Mesendoderm (in vitro differentiated cells): ENCODE results near the gene RAP1GAP2.

ENCODE experiments used
- DNase-seq: peaks from one replicate; pipeline ENCODE4 v3.0.0; 2013
- H2AK5ac ChIP-seq: 2 replicates; pipeline ENCODE4 v1.6.1; 2013; ENCODE audit warnings: low read length, inconsistent platforms
- H2BK120ac ChIP-seq: 2 replicates; pipeline ENCODE4 v1.6.1; 2013; ENCODE audit warnings: low read depth, mild to moderate bottlenecking, low read length, moderate library complexity, mixed read lengths
- H2BK15ac ChIP-seq: replicated peaks from 2 replicates; pipeline ENCODE4 v1.6.1; 2013; ENCODE audit warnings: low read depth, mild to moderate bottlenecking, moderate library complexity
- H2BK5ac ChIP-seq: 2 replicates; pipeline ENCODE4 v1.6.1; 2013; ENCODE audit warnings: low read length, inconsistent platforms
- H3K18ac ChIP-seq: 2 replicates; pipeline ENCODE4 v1.6.1; 2013; ENCODE audit warnings: mild to moderate bottlenecking, low read length, mixed read lengths
- H3K23ac ChIP-seq: one replicate; pipeline ENCODE4 v1.6.1; 2013; ENCODE audit warnings: low read length
- H3K27ac ChIP-seq: 2 replicates; pipeline ENCODE4 v1.5.1; 2013; ENCODE audit warnings: low read depth, mild to moderate bottlenecking, inconsistent platforms, low read length, moderate library complexity
- H3K27me3 ChIP-seq: 2 replicates; pipeline ENCODE4 v1.6.1; 2013; ENCODE audit warnings: low read length, control low read depth, mild to moderate bottlenecking, inconsistent platforms; ENCODE audit not compliant: insufficient read depth, poor library complexity
- H3K36me3 ChIP-seq: 2 replicates; pipeline ENCODE4 v1.6.1; 2013; ENCODE audit warnings: low read length, inconsistent platforms; ENCODE audit not compliant: control insufficient read depth, insufficient read depth
- H3K4ac ChIP-seq: one replicate; pipeline ENCODE4 v1.6.1; 2013; ENCODE audit warnings: low read depth, mild to moderate bottlenecking, low read length, moderate library complexity
- H3K4me1 ChIP-seq: 2 replicates; pipeline ENCODE4 v1.6.1; 2013; ENCODE audit warnings: low read depth, low read length, inconsistent platforms; ENCODE audit not compliant: control insufficient read depth
- H3K4me2 ChIP-seq: 2 replicates; pipeline ENCODE4 v1.6.1; 2013; ENCODE audit warnings: low read length
- H3K4me3 ChIP-seq: 2 replicates; pipeline ENCODE4 v1.5.1; 2013; ENCODE audit warnings: mild to moderate bottlenecking, low read length
- H3K56ac ChIP-seq: one replicate; pipeline ENCODE4 v1.6.1; 2013; ENCODE audit warnings: low read length
- H3K79me1 ChIP-seq: 2 replicates; pipeline ENCODE4 v1.6.1; 2013; ENCODE audit warnings: low read length, inconsistent platforms
- H3K79me2 ChIP-seq: 2 replicates; pipeline ENCODE4 v1.6.1; 2013; ENCODE audit warnings: mild to moderate bottlenecking, low read length; ENCODE audit not compliant: control insufficient read depth, insufficient read depth
- H3K9ac ChIP-seq: 2 replicates; pipeline ENCODE4 v1.6.1; 2013; ENCODE audit warnings: low read length, inconsistent platforms
- H4K5ac ChIP-seq: one replicate; pipeline ENCODE4 v1.6.1; 2013; ENCODE audit warnings: low read length
- H4K8ac ChIP-seq: one replicate; pipeline ENCODE4 v1.6.1; 2013; ENCODE audit warnings: low read depth, mild to moderate bottlenecking, control low read depth, low read length, moderate library complexity
- WGBS: extraction: QIAGEN DNeasy Blood & Tissue Kit; methylation state at CpG from one replicate; pipeline ENCODE4 v1.1.7; 2013; ENCODE audit warnings: low lambda C conversion rate, missing lambda C conversion rate; ENCODE audit not compliant: insufficient coverage; ENCODE audit errors: extremely low coverage; 5-methylcytosine and 5-hydroxymethylcytosine counted together

The RAP1GAP2 gene

GRCh38 chr17:2808367-2809335, 12.4 kb downstream of the RAP1GAP2 start:
- H4K5ac ChIP-seq = no peak overlapping the region
- H2BK15ac ChIP-seq = no peak overlapping the region
- no peak overlapping the region for H3K9ac ChIP-seq
- H3K4me2 ChIP-seq = no peak overlapping the region
- H3K79me2 ChIP-seq = no peaks in the 10 kb centered on the region
- no peak overlapping the region for H3K18ac ChIP-seq
- H3K79me1 ChIP-seq = no peaks in the 10 kb centered on the region
- no peak overlapping the region for H3K23ac ChIP-seq
- H3K56ac ChIP-seq = no peak overlapping the region
- no CpG with 5 or more reads among the region's 30 CpGs for WGBS
- no peak overlapping the region for H2BK5ac ChIP-seq
- H3K36me3 ChIP-seq = no peaks in the 10 kb centered on the region
- H3K4ac ChIP-seq = no peak overlapping the region
- H3K27ac ChIP-seq = no peak overlapping the region
- no peaks in the 10 kb centered on the region for H3K4me1 ChIP-seq
- no peak overlapping the region for H2BK120ac ChIP-seq
- DNase-seq = no peak
- H2AK5ac ChIP-seq = no peak overlapping the region
- no peaks in the 10 kb centered on the region for H3K27me3 ChIP-seq
- no peak overlapping the region for H4K8ac ChIP-seq
- H3K4me3 ChIP-seq = no peak overlapping the region

DNA sequence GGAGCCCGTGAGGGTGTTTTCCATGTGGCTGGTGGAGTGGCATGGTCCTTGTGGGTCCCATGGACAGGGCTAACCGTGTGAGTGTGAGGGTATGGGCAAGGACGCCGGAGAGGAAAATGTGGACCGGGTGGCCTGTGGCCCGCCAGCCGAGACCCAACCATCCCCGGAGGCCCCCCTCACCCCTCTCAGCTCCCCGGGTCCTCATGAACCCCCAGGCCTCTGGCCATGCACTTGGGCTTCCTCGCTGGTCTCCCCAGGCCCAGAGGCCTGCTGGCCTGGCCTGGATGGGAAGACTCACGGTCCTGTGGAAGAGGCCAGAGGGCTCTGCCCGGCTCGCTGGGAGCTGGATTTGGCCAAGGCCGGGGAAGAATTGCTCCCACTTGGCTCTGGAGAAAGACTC, 13.1 kb downstream of the RAP1GAP2 start:
- H2BK120ac ChIP-seq = no peak overlapping the region
- no peaks in the 10 kb centered on the region for H3K4me1 ChIP-seq
- H3K23ac ChIP-seq = no peak overlapping the region
- no peaks in the 10 kb centered on the region for H3K27me3 ChIP-seq
- no peak overlapping the region for H2AK5ac ChIP-seq
- H3K79me1 ChIP-seq = no peaks in the 10 kb centered on the region
- H3K18ac ChIP-seq = no peak overlapping the region
- no peak overlapping the region for H3K9ac ChIP-seq
- H3K4me3 ChIP-seq = no peak overlapping the region
- H3K56ac ChIP-seq = no peak overlapping the region
- no peak overlapping the region for H4K5ac ChIP-seq
- no peak overlapping the region for H4K8ac ChIP-seq
- DNase-seq = no peak
- no peak overlapping the region for H2BK5ac ChIP-seq
- no peaks in the 10 kb centered on the region for H3K79me2 ChIP-seq
- H3K36me3 ChIP-seq = no peaks in the 10 kb centered on the region
- no peak overlapping the region for H3K4me2 ChIP-seq
- H3K4ac ChIP-seq = no peak overlapping the region
- WGBS = no CpG with 5 or more reads among the region's 14 CpGs
- no peak overlapping the region for H2BK15ac ChIP-seq
- no peak overlapping the region for H3K27ac ChIP-seq

GRCh38 chr17:2814049-2814448, 17.8 kb downstream of the RAP1GAP2 start:
- Histone ChIP-seq H3K56ac (no peak overlapping the region), H3K4ac (no peak overlapping the region), H3K4me2 (no peak overlapping the region), H4K8ac (no peak overlapping the region), H3K9ac (no peak overlapping the region), H3K23ac (no peak overlapping the region), H2BK120ac (no peak overlapping the region), H3K79me2 (no peaks in the 10 kb centered on the region), H3K4me3 (no peak overlapping the region), H3K27ac (no peak overlapping the region), H3K27me3 (no peaks in the 10 kb centered on the region), H3K79me1 (no peaks in the 10 kb centered on the region), H2AK5ac (no peak overlapping the region), H3K4me1 (no peaks in the 10 kb centered on the region), H2BK15ac (no peak overlapping the region), H3K18ac (no peak overlapping the region), H3K36me3 (no peaks in the 10 kb centered on the region), H4K5ac (no peak overlapping the region), H2BK5ac (no peak overlapping the region)
- WGBS = no CpG with 5 or more reads among the region's 5 CpGs
- no peak for DNase-seq

DNA sequence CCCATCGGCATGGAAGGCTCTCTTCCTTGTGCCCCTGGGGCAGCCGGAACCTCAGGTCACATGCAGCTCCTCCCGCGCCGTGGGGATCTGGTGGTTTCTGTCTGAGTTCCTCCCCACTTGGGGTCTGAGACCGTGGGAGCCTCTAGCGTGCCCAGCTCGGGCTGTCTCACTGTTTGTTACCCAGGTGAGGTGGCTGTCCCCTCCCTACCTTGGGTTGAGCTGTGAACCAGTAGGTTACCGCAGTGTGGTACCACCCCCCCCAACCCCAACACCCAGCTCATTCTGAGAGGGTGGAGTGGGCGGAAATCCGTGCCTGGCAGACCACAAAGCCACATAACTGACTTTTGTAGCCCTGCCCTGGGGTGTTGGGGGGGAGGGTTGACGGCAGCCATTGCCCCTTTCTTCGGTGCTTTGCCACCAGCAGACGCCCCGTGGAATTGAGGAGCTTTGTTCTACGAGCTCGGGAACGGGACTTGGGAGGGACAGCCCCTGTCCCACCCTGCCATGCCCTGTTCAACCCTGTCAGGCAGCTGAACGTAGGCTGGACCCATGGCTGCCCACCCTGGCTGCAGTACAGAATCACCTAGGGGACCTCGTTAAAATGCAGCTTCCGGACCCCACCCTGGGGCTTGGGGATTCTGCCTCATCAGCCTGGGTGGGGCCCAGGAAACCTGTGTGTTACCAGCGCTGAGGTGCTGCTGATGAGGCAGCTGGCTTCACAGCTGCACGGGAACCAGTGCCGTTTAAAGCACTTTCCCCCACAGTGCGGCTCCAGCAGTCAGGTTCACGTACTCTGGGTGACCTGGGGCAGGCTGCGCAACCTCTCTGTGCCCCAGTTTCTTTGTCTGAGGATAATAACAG, 18.5 kb downstream of the RAP1GAP2 start:
- Histone ChIP-seq H3K56ac (no peak overlapping the region), H3K4me2 (no peak overlapping the region), H3K27me3 (no peaks in the 10 kb centered on the region), H3K27ac (no peak overlapping the region), H3K18ac (no peak overlapping the region), H2BK15ac (no peak overlapping the region), H3K4me3 (no peak overlapping the region), H3K36me3 (no peaks in the 10 kb centered on the region), H2BK120ac (no peak overlapping the region), H3K4me1 (no peaks in the 10 kb centered on the region), H4K8ac (no peak overlapping the region), H2AK5ac (no peak overlapping the region), H3K79me1 (no peaks in the 10 kb centered on the region), H3K9ac (no peak overlapping the region), H3K23ac (no peak overlapping the region), H2BK5ac (no peak overlapping the region), H3K79me2 (no peaks in the 10 kb centered on the region), H3K4ac (no peak overlapping the region), H4K5ac (no peak overlapping the region)
- no CpG with 5 or more reads among the region's 27 CpGs for WGBS
- DNase-seq = no peak

GRCh38 chr17:2815781-2816185, 19.5 kb downstream of the RAP1GAP2 start:
- Histone ChIP-seq H3K79me2 (no peaks in the 10 kb centered on the region), H3K79me1 (no peaks in the 10 kb centered on the region), H3K36me3 (no peaks in the 10 kb centered on the region), H2BK5ac (no peak overlapping the region), H2AK5ac (no peak overlapping the region), H3K27ac (no peak overlapping the region), H2BK120ac (no peak overlapping the region), H3K9ac (no peak overlapping the region), H3K56ac (no peak overlapping the region), H3K4me3 (no peak overlapping the region), H3K18ac (no peak overlapping the region), H3K4me2 (no peak overlapping the region), H3K4ac (no peak overlapping the region), H3K27me3 (no peaks in the 10 kb centered on the region), H4K8ac (no peak overlapping the region), H4K5ac (no peak overlapping the region), H2BK15ac (no peak overlapping the region), H3K23ac (no peak overlapping the region), H3K4me1 (no peaks in the 10 kb centered on the region)
- no CpG with 5 or more reads among the region's 17 CpGs for WGBS
- peak; percentile 45 for DNase-seq
